ENCODE data around the gene P2RX4. TPM values are rescaled to one million over a fixed set of nuclear protein-coding genes. Genes with fewer than 3 reads are reported as not detected.

P2RX4 gene
- total and polyA plus RNA-seq, 9 of the 15 experiments (the other 6 are each of a cell fraction or from before 2014, with no cell fraction given), result 6.6 to 21.5 (median 11.7) TPM

DNA sequence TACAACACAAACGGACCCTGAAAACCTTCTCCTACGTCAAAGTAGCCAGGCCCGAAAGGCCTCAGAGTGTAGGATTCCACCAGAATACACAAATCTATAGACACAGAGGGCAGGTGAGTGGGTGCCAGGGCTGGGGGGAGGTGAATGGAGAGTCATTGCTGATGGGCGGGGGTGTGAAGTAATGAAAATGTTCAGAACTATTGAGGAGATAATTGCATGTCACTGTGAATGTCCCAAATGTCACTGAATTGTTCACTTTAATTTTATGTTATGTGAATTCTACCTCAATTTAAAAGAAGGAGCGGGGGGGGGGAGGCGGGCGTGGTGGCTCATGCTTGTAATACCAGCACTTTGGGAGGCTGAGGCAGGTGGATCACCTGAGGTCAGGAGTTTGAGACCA is 36.0 kb downstream of the P2RX4 start (continued):
- TF ChIP-seq, protein P1, sequence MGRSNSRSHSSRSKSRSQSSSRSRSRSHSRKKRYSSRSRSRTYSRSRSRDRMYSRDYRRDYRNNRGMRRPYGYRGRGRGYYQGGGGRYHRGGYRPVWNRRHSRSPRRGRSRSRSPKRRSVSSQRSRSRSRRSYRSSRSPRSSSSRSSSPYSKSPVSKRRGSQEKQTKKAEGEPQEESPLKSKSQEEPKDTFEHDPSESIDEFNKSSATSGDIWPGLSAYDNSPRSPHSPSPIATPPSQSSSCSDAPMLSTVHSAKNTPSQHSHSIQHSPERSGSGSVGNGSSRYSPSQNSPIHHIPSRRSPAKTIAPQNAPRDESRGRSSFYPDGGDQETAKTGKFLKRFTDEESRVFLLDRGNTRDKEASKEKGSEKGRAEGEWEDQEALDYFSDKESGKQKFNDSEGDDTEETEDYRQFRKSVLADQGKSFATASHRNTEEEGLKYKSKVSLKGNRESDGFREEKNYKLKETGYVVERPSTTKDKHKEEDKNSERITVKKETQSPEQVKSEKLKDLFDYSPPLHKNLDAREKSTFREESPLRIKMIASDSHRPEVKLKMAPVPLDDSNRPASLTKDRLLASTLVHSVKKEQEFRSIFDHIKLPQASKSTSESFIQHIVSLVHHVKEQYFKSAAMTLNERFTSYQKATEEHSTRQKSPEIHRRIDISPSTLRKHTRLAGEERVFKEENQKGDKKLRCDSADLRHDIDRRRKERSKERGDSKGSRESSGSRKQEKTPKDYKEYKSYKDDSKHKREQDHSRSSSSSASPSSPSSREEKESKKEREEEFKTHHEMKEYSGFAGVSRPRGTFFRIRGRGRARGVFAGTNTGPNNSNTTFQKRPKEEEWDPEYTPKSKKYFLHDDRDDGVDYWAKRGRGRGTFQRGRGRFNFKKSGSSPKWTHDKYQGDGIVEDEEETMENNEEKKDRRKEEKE (IDR thresholded peaks at IDR 0.05; ENCODE audit: borderline replicate concordance in 1 of 2, control insufficient read depth in 1 of 2, low read depth in 2 of 2, low read length in 1 of 2), result no peak
- TF ChIP-seq OTX1 (CRISPR knock-in tag; IDR thresholded peaks at IDR 0.05), result no peak

DNA sequence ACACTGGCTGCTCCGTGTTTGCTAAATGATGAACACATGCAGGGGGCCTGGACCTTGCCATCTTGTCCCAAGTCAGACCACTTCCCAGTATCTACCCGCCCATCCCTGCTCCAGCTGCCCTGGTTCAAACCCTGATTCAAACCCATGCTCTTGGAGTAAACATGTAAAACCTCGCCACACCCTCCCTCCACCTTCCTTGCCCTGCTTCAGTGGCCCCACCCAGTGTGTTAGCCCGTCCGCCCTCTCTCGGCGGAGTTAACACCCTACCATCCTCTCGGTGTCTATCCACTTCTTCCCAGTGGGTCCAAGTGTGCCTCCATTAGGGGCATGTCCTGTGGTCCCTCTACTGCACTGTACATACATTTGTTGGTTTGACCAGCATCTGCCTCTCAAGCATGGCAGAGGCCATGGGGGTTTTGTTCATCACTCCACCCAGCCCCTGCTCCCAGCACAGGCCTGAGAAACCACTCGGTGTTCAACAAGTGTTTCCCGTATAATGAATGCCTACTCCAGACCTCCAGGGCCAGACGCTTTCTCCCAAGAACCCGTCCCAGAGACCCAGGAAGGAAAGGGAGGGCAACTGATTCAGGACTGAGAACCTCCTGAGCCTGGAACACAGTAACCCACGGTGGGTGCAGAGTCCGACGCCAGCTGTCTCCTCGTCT is 37.1 kb downstream of the P2RX4 start:
- Histone ChIP-seq H3K4me2 (ENCODE audit: insufficient read depth, low read length) (no peak overlapping the region), H3K79me2 (ENCODE audit: control insufficient read depth, insufficient read depth, low read length) (no peaks in the 10 kb centered on the region), H3K9ac (ENCODE audit: insufficient read depth in 1 of 2, low read depth in 2 of 2, low read length in 2 of 2) (peak overlapping the region in 1 of 2 experiments; percentile 76; a peak in 1 of 4 replicates), H3K27ac (ENCODE audit: extremely low read depth, low read depth, low read length) (no peak overlapping the region), H2AFZ (ENCODE audit: low read depth, low read length) (no peak overlapping the region), H3K9me1 (ENCODE audit: control insufficient read depth, insufficient read depth, low read length) (no peaks in the 10 kb centered on the region), H3K4me1 (replicated peaks in 1 of 2; ENCODE audit: control insufficient read depth in 2 of 2, insufficient read depth in 2 of 2, low read length in 2 of 2) (no peaks in the 10 kb centered on the region), H4K20me1 (replicated peaks; ENCODE audit: control insufficient read depth, insufficient read depth, low read length) (peaks cover 5% of the 10 kb centered on the region; the same call in 1 of the 2 replicates), H3K4me3 (no peak overlapping the region), H3K27me3 (ENCODE audit: control insufficient read depth in 2 of 2, insufficient read depth in 2 of 2, low read length in 2 of 2) (no peaks in the 10 kb centered on the region), H3K9me3 (replicated peaks; ENCODE audit: control insufficient read depth, insufficient read depth, low read depth, low read length) (no peaks in the 10 kb centered on the region), H3K36me3 (ENCODE audit: control insufficient read depth, insufficient read depth, low read length) (peaks cover 52% of the 10 kb centered on the region; the same call in 2 of the 3 replicates)
- 85% methylated on average over 16 of the region's 16 CpGs for WGBS (ENCODE audit: insufficient coverage, low coverage, missing lambda C conversion rate)
- no TSS peak for BruUV-seq (replicated peaks)
- no peak for TF ChIP-seq SMAD3 (CRISPR knock-in tag; conservative IDR thresholded peaks at IDR 0.05)
- no peak for TF ChIP-seq NFYB (IDR thresholded peaks at IDR 0.05; ENCODE audit: extremely low read depth, insufficient read length)
- TF ChIP-seq ZBED1 (IDR thresholded peaks at IDR 0.05), result no peak
- no peak for TF ChIP-seq RAD51 (IDR thresholded peaks at IDR 0.05; ENCODE audit: borderline replicate concordance, low read depth)
- no peak for TF ChIP-seq ZNF644 (tag; IDR thresholded peaks at IDR 0.05; ENCODE audit: low read depth)
- TF ChIP-seq ZNF212 (CRISPR knock-in tag; IDR thresholded peaks at IDR 0.05), result no peak
- TF ChIP-seq ZNF134 (CRISPR knock-in tag; conservative IDR thresholded peaks at IDR 0.05), result no peak
- intact Hi-C loops (cut with micrococcal nuclease) (no loop called here), in situ Hi-C loops (cut with MboI) (no loop called here)
- ChIA-PET CTCF (ENCODE audit: low intra/inter-chr PET ratio) (no interaction called here), POLR2A (interaction anchor here (1.4 to 1.5 kb wide), 2 partner anchors 8 to 10 kb away, joined by 3 to 10 read pairs; no protein-coding TSS in a partner anchor)
- no peak for ATAC-seq
- no peak for DNase-seq (ENCODE audit: extremely low read depth in 1 of 4, low spot score in 3 of 4)
- no peak for FAIRE-seq
